22Rv1 (cell line): ENCODE results near the gene DAP.
A peak's percentile ranks its signal among the peaks of the same experiment; 100 is the strongest.

Source experiments
- H3K27ac ChIP-seq: fragments of 450-650 bp; 2 replicates; pipeline ENCODE4 v1.5.1; 2017
- CTCF ChIP-seq: fragments of 450-650 bp; IDR thresholded peaks from 2 replicates; pipeline ENCODE4 v1.5.1; 2017; ENCODE audit warnings: mild to moderate bottlenecking
- ZFX ChIP-seq: fragments of 450-650 bp; IDR thresholded peaks from 2 replicates; pipeline ENCODE4 v1.6.1; 2017; ENCODE audit warnings: antibody characterized with exemption, borderline replicate concordance

DAP gene

GRCh38 chr5:10761185-10761932, at the start of gene DAP:
TSS of gene DAP (minus strand) at chr5:10761234. CDS start at chr5:10761068, 166 bp downstream.
- TF ChIP-seq CTCF (no peak), ZFX (no peak)
- H3K27ac ChIP-seq = peak within 1 kb of the TSS; percentile 84

GRCh38 chr5:10808347-10809226, 47.6 kb upstream of the DAP start:
- H3K27ac ChIP-seq = no peak overlapping the region
- no peak for TF ChIP-seq CTCF
- no peak for TF ChIP-seq ZFX

- TF ChIP-seq ZFX (no peak), CTCF (no peak)
These were observed 41.1 kb upstream of the DAP start for GRCh38 chr5:10801931-10802666.

GRCh38 chr5:10800852-10801251, 39.8 kb upstream of the DAP start:
- H3K27ac ChIP-seq = no peak overlapping the region
- no peak for TF ChIP-seq CTCF
- TF ChIP-seq ZFX = no peak

More at GRCh38 chr5:10801931-10802666, 41.1 kb upstream of the DAP start:
- H3K27ac ChIP-seq = no peak overlapping the region

- TF ChIP-seq CTCF = no peak
- no peak for TF ChIP-seq ZFX
- H3K27ac ChIP-seq = no peak overlapping the region
These were observed 36.2 kb upstream of the DAP start for GRCh38 chr5:10797261-10797660.

GRCh38 chr5:10793785-10794184, 32.8 kb upstream of the DAP start:
- TF ChIP-seq ZFX = no peak
- TF ChIP-seq CTCF = no peak
- H3K27ac ChIP-seq = no peak overlapping the region
